ENCODE data around the gene NR2C2AP. TPM values are rescaled to one million over a fixed set of nuclear protein-coding genes. Genes with fewer than 3 reads are reported as not detected.

The NR2C2AP gene
- total RNA-seq, 1 donor from 2014 or later: 16.5 TPM

DNA sequence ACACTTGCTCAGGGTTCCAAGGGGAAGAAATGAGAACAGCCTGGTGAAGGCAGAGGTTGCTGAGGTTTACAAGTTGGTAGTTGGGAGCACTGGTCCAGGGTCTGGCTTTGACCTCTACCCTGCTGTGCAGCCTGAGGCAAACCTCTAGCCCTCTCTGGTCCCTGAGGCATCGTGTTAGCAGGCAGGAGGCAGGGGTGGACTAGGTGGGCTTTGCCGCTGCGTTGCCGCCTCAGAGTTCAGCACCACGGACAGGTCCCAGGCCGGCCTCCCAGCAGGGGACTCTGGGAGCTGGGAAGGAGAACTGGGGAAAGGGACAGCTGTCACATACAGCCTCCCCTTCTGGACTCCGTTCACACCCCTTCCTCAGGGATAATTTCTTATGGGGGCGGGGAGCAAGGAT is 11.7 kb upstream of the NR2C2AP start:
- intact Hi-C loops (cut with DNase I): no loop called here
- no peaks in the 10 kb centered on the region for H3K36me3 ChIP-seq
- H3K9me3 ChIP-seq: no peaks in the 10 kb centered on the region
- no peak overlapping the region for H3K4me3 ChIP-seq
- DNase-seq (ENCODE audit: low spot score in 2 of 2): no peak
- no peak overlapping the region for H3K27ac ChIP-seq
- TF ChIP-seq, protein P1, sequence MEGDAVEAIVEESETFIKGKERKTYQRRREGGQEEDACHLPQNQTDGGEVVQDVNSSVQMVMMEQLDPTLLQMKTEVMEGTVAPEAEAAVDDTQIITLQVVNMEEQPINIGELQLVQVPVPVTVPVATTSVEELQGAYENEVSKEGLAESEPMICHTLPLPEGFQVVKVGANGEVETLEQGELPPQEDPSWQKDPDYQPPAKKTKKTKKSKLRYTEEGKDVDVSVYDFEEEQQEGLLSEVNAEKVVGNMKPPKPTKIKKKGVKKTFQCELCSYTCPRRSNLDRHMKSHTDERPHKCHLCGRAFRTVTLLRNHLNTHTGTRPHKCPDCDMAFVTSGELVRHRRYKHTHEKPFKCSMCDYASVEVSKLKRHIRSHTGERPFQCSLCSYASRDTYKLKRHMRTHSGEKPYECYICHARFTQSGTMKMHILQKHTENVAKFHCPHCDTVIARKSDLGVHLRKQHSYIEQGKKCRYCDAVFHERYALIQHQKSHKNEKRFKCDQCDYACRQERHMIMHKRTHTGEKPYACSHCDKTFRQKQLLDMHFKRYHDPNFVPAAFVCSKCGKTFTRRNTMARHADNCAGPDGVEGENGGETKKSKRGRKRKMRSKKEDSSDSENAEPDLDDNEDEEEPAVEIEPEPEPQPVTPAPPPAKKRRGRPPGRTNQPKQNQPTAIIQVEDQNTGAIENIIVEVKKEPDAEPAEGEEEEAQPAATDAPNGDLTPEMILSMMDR (IDR thresholded peaks at IDR 0.05): no peak
- no peaks in the 10 kb centered on the region for H3K4me1 ChIP-seq
- peaks cover 3% of the 10 kb centered on the region for H3K27me3 ChIP-seq

DNA sequence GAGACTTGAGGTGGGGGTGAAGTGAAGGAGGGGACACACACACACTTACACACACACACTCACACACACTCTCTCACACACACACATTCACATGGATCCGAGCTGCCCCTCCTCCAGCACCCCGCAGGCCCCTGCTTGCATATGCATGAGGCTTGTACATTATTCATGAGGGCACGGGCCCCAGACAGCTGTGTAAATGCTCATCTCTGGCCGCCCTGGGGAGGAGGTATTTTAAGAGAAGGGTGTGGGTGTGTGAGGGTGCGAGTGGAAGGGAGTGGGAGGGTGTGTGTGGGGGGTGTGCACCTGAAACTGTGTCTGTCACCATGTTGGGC is 10.9 kb upstream of the NR2C2AP start:
- Histone ChIP-seq H3K36me3 (no peaks in the 10 kb centered on the region), H3K27me3 (peaks cover 3% of the 10 kb centered on the region), H3K9me3 (no peaks in the 10 kb centered on the region), H3K27ac (no peak overlapping the region), H3K4me1 (no peaks in the 10 kb centered on the region), H3K4me3 (no peak overlapping the region)
- no peak for DNase-seq (ENCODE audit: low spot score in 2 of 2)
- intact Hi-C loops (cut with DNase I): no loop called here
- TF ChIP-seq, protein P1 (IDR thresholded peaks at IDR 0.05): no peak

DNA sequence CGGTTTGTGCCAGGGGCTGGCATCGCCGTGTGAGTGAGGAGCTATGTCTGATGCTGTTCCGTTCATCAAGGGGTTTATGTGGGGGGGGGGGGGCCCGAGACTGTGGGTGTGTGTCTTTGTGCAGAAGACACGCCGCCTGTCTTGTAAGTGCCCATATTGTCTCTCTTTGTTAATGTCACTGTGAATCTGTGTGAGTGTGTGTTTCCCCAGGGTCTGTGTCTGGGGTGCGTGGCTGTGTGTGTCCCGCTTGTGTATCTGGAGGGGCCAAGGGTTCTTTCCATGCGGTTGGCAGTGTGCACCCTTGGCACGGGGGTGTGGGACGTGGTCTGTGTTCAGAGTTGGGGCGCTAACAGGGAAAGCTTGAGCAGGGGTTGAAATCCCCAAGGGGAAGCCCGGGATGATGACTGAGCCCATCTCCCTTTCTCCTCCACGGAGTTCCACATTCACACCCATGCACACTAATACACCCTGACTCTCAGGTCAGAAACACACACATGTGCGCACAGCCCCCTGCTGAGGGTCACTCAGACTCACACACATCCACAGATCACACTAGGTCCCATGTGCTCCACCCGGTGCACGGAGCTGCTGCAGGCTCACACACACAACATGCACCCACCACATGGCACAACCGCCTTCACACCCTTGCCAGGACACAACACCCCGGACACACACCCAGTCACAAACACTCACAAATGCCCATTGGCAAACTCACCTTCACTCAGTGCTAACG is 10.4 kb upstream of the NR2C2AP start:
- Histone ChIP-seq H3K27me3 (peaks cover 3% of the 10 kb centered on the region), H3K9me3 (no peaks in the 10 kb centered on the region), H3K27ac (no peak overlapping the region), H3K36me3 (no peaks in the 10 kb centered on the region), H3K4me3 (no peak overlapping the region), H3K4me1 (no peaks in the 10 kb centered on the region)
- no peak for DNase-seq (ENCODE audit: low spot score in 2 of 2)
- TF ChIP-seq, protein P1 (IDR thresholded peaks at IDR 0.05): no peak
- intact Hi-C loops (cut with DNase I): no loop called here

DNA sequence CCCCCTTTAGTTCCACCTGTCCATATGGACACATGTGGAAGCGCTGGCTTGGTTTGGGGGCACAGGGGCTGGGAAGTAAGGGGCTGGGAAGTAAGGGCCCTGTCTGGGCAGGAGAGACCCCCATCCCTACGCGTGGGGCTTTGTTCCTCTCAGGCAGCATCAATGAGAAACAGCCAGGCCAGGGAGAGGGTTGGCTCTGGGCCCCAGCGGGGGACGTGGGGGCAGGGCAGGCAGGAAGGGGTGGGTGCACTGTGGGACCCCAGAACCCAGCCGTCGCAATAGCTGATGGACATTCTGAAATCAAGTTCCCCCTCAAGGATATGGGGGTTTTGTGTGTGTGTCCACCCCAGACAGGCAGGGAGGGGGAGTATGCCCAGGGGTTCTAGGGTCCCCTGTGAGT is 9.7 kb upstream of the NR2C2AP start:
- TF ChIP-seq, protein P1 (IDR thresholded peaks at IDR 0.05): no peak
- Histone ChIP-seq H3K4me1 (no peaks in the 10 kb centered on the region), H3K9me3 (no peaks in the 10 kb centered on the region), H3K36me3 (no peaks in the 10 kb centered on the region), H3K4me3 (no peak overlapping the region), H3K27ac (no peak overlapping the region), H3K27me3 (peaks cover 3% of the 10 kb centered on the region)
- intact Hi-C loops (cut with DNase I): no loop called here
- no peak for DNase-seq (ENCODE audit: low spot score in 2 of 2)

DNA sequence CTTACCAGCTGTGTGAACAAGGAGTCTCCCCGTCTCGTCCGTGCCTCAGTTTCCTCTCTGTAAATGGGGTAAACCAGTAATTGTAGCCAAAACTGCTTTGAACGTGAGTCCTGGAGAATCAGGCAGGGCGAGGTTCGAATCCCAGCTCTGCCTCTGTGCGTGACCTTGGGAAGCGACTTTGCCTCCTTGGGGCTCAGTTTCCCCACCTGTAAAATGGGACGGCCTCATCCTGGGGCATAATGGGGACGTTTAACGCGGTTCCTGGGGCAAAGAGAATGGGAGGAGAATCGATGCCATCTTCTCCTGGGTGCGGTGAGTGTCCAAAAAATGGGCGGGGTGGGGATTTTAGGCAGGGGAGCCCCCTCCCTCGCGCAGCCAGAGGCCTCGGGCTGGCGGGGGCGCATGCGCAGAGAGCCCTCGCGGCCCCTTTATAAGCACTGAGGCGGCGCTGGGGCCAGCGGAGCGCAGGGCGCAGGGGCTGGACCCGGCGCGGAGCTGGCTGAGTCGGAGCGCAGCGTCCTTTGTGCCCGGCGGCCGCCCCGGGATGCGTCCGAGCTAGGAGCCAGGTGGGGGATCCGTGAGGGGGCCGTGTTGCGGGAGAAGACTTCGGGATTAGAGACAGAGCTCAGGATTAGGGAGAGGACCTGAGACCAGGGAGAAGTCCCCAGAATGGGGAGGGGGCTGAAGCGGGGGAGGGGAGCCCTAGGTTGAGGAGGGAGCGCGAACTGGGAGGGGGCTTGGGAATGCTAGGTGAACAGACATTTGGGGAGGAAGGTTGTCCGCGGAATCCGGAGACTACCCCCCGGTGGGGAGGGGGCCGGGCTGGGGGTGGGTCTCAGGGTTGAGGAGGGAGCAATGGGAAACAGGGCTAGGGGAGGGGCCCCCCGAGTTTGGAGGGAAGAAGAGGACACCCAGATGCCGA is 8.5 kb upstream of the NR2C2AP start, which contains the start of gene NCAN:
TSS of gene NCAN (plus strand) at position 460 of the 922 bp plus-strand sequence. CDS start 4,996 bp downstream, outside the sequence.
- intact Hi-C loops (cut with DNase I): no loop called here
- TF ChIP-seq, protein P1 (IDR thresholded peaks at IDR 0.05): no peak
- Histone ChIP-seq H3K27ac (no peak within 1 kb of the TSS), H3K36me3 (no peaks in the 10 kb centered on the region), H3K4me1 (no peaks in the 10 kb centered on the region), H3K4me3 (no peak within 1 kb of the TSS), H3K9me3 (no peaks in the 10 kb centered on the region), H3K27me3 (peaks cover 3% of the 10 kb centered on the region)
- no peak for DNase-seq (ENCODE audit: low spot score in 2 of 2)
